Peyer's patch (tissue), 4 donors: ENCODE results near the gene COTL1. TPM values are rescaled to one million over a fixed set of nuclear protein-coding genes. Genes with fewer than 3 reads are reported as not detected.
A peak's percentile ranks its signal among the peaks of the same experiment; 100 is the strongest.

Source experiments
- DNase-seq, 3 donors: peaks; one replicate each; pipeline ENCODE4 v3.0.0-alpha.2; 2017 to 2019
- H3K27ac ChIP-seq, 4 donors: fragments of 200-600 bp; sonication (generic); one replicate each; pipeline ENCODE4 v1.5.1; 2016 to 2019
- H3K27me3 ChIP-seq, 2 donors: fragments of 200-600 bp; sonication (generic); one replicate each; pipeline ENCODE4 v1.5.1; 2019
- H3K36me3 ChIP-seq, 3 donors: fragments of 200-600 bp; sonication (generic); one replicate each; pipeline ENCODE4 v1.5.1; 2016 to 2019
- H3K4me1 ChIP-seq, 4 donors: fragments of 200-600 bp; sonication (generic); one replicate each; pipeline ENCODE4 v1.5.1; 2016 to 2019
- H3K4me3 ChIP-seq, 4 donors: fragments of 200-600 bp; sonication (generic); 1 replicate in 3 of 4; 2 replicates in 1 of 4; pipeline ENCODE4 v1.5.1; 2016 to 2019; ENCODE audit warnings: mild to moderate bottlenecking in 1 of 4
- H3K9me3 ChIP-seq, 4 donors: fragments of 200-600 bp; sonication (generic); one replicate each; pipeline ENCODE4 v1.5.1; 2016 to 2019; ENCODE audit warnings: mild to moderate bottlenecking in 1 of 4
- CTCF ChIP-seq, 6 experiments: fragments of 450-650 bp in 4 of 6; fragments of 200-600 bp in 2 of 6; sonication (generic) in 1 of 6; IDR thresholded peaks; one replicate each; pipeline ENCODE4 v1.5.1; 2017 to 2019; ENCODE audit warnings: antibody characterized with exemption in 6 of 6, mild to moderate bottlenecking in 3 of 6, moderate library complexity in 1 of 6
- POLR2A ChIP-seq, 2 donors: fragments of 450-650 bp; IDR thresholded peaks; one replicate each; pipeline ENCODE4 v1.5.1; 2017; ENCODE audit warnings: antibody characterized with exemption in 2 of 2, mild to moderate bottlenecking in 2 of 2, moderate library complexity in 2 of 2
- total RNA-seq, 4 donors: library from RNA; depleted of rRNA; stranded (reverse); fragments of >200 nt; gene quantifications; one replicate each; pipeline ENCODE4 v1.1.0, GENCODE V29; 2016

The COTL1 gene
- total RNA-seq, 4 donors from 2014 or later, result 29.6 to 84.2 (median 43.1) TPM

- no peak overlapping the region for H3K27ac ChIP-seq
- H3K4me3 ChIP-seq, result no peak overlapping the region
- H3K36me3 ChIP-seq, result no peaks in the 10 kb centered on the region
- no peaks in the 10 kb centered on the region for H3K4me1 ChIP-seq
- TF ChIP-seq POLR2A (IDR thresholded peaks at IDR 0.05) (no peak), CTCF (IDR thresholded peaks at IDR 0.05) (no peak)
- DNase-seq, result no peak
- no peaks in the 10 kb centered on the region for H3K9me3 ChIP-seq
- H3K27me3 ChIP-seq, result no peaks in the 10 kb centered on the region
These were observed 82.0 kb downstream of the COTL1 start for GRCh38 chr16:84535851-84536250.

- Histone ChIP-seq H3K36me3 (no peaks in the 10 kb centered on the region), H3K4me3 (no peak overlapping the region)
- no peak for DNase-seq
These were observed 82.5 kb downstream of the COTL1 start for GRCh38 chr16:84535408-84535807.

GRCh38 chr16:84534815-84535214 is 83.1 kb downstream of the COTL1 start:
- Histone ChIP-seq H3K27ac (no peak overlapping the region), H3K36me3 (no peaks in the 10 kb centered on the region), H3K27me3 (no peaks in the 10 kb centered on the region), H3K4me3 (no peak overlapping the region), H3K9me3 (no peaks in the 10 kb centered on the region), H3K4me1 (no peaks in the 10 kb centered on the region)
- no peak for TF ChIP-seq CTCF (IDR thresholded peaks at IDR 0.05)
- no peak for DNase-seq

More at GRCh38 chr16:84535408-84535807, 82.5 kb downstream of the COTL1 start:
- Histone ChIP-seq H3K27ac (no peak overlapping the region), H3K4me1 (no peaks in the 10 kb centered on the region), H3K9me3 (no peaks in the 10 kb centered on the region), H3K27me3 (no peaks in the 10 kb centered on the region)
- TF ChIP-seq POLR2A (IDR thresholded peaks at IDR 0.05) (no peak), CTCF (IDR thresholded peaks at IDR 0.05) (no peak)

GRCh38 chr16:84532855-84533486 is 84.9 kb downstream of the COTL1 start:
- Histone ChIP-seq H3K9me3 (no peaks in the 10 kb centered on the region), H3K4me3 (no peak overlapping the region), H3K27me3 (no peaks in the 10 kb centered on the region), H3K27ac (peak overlapping the region; percentile 13 to 69 (median 59)), H3K36me3 (no peaks in the 10 kb centered on the region), H3K4me1 (no peaks in the 10 kb centered on the region)
- TF ChIP-seq POLR2A (IDR thresholded peaks at IDR 0.05) (no peak), CTCF (IDR thresholded peaks at IDR 0.05) (no peak)
- no peak for DNase-seq

- Histone ChIP-seq H3K9me3 (no peaks in the 10 kb centered on the region), H3K4me3 (no peak overlapping the region), H3K27ac (peak overlapping the region; percentile 13 to 69 (median 59)), H3K4me1 (no peaks in the 10 kb centered on the region), H3K27me3 (no peaks in the 10 kb centered on the region), H3K36me3 (no peaks in the 10 kb centered on the region)
- TF ChIP-seq POLR2A (IDR thresholded peaks at IDR 0.05) (no peak), CTCF (IDR thresholded peaks at IDR 0.05) (no peak)
- DNase-seq, result peak in 1 of 3 donors; percentile 57
These were observed 85.6 kb downstream of the COTL1 start for GRCh38 chr16:84532291-84532724.
